ENCODE results near the gene PDE4DIP. TPM values are rescaled to one million over a fixed set of nuclear protein-coding genes. Genes with fewer than 3 reads are reported as not detected.
"Not testable (repeated sequence)": the region's sequence is repeated elsewhere in the genome, so short reads cannot be mapped to it uniquely, and the experiment has no call there.

Gene PDE4DIP
- total RNA-seq, 2 experiments from 2014 or later, result 19.6 to 19.8 TPM

DNA sequence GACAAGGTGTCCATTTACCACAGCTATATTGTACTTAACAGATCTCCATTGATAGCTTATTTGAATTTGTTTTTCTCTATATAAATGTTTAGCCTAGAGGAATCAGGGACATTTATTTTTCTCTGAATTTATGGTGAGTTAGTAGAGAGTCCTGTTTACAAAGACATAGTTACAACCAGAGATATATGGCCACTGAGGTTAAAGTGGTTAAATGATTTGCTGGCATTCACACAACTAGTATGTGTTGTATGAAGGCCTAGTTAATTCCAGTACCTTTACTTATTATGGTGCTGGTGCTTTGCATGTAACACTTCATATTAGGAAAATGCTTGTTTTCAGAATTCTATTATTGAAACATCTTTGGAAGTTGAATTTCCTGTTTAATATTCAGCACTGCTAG is 6.6 kb downstream of the PDE4DIP start:
- H3K9me3 Mint-ChIP-seq; POLR2A ChIA-PET; CTCF ChIA-PET; H3K4me3 Mint-ChIP-seq; H3K4me1 Mint-ChIP-seq (ENCODE audit: low read depth); ATAC-seq; H3K36me3 Mint-ChIP-seq (ENCODE audit: low read depth); H3K27me3 Mint-ChIP-seq; H3K27ac Mint-ChIP-seq; DNase-seq; intact Hi-C loops (cut with micrococcal nuclease): not testable (repeated sequence)

DNA sequence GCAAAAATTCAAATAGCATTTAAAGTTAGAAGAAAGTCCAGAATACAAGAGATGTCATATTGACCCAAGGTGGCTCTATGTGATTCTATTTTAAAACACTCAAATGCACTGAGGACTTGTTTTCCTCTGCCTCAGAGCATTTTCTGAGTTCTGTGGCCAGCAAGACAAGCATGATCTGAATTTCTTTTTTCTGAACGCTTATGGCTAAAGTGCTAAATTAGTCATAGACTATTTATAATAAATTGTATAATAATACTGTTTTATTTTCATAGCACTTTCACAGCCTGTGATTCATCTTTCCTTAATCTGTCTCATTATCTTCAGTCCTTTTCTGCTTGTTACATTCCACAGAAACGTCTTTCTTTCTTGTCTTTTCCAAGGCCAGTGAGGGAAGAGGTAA is 7.5 kb downstream of the PDE4DIP start:
- H3K36me3 Mint-ChIP-seq (ENCODE audit: low read depth); DNase-seq; ATAC-seq; H3K9me3 Mint-ChIP-seq; H3K27ac Mint-ChIP-seq; intact Hi-C loops (cut with micrococcal nuclease); H3K4me1 Mint-ChIP-seq (ENCODE audit: low read depth); CTCF ChIA-PET; H3K4me3 Mint-ChIP-seq; POLR2A ChIA-PET; H3K27me3 Mint-ChIP-seq: not testable (repeated sequence)

DNA sequence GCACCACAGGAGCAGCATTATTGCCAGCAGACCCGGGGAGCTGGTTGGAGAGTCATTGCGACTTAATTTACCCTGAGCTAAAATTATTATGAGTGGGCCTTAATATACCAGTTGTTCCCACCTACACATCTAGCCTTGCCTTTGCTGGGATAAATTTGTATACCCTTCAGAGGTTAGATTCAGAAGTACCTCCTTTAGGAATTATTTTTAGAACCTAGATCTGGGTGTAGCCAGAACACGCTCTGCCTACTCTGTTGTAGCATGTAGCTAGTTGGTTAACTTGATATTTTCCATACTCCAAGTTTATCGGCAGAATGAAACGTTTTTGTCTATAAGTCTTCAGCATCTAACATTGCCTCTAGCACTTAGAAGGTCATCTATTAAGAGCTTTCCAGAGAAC is 9.1 kb downstream of the PDE4DIP start:
- H3K27ac Mint-ChIP-seq; H3K9me3 Mint-ChIP-seq; H3K4me1 Mint-ChIP-seq (ENCODE audit: low read depth): not testable (repeated sequence)

DNA sequence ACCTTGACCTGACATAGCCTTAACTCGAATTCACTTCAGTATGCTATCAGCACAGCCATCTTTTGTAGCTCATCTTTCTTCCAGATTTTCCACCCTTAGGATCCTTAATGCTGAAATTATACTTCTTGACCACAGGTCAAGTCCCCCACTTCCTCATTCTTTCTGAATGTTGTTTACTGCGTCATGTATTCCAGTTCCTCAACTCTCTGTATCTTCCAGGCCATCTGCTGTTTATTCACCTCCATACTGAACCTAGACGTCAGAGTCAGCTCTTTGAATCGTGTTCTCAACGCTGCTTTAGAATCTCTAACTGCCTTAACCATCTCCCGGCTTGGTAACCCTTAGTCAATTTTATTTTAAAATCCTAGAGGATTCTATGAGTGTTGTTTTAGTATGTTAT is 9.8 kb downstream of the PDE4DIP start:
- H3K27me3 Mint-ChIP-seq; POLR2A ChIA-PET; intact Hi-C loops (cut with micrococcal nuclease); H3K36me3 Mint-ChIP-seq (ENCODE audit: low read depth); CTCF ChIA-PET; H3K4me1 Mint-ChIP-seq (ENCODE audit: low read depth); DNase-seq; H3K9me3 Mint-ChIP-seq; H3K27ac Mint-ChIP-seq; ATAC-seq; H3K4me3 Mint-ChIP-seq: not testable (repeated sequence)

More for the DNA sequence above, 9.1 kb downstream of the PDE4DIP start:
- ATAC-seq; H3K4me3 Mint-ChIP-seq; intact Hi-C loops (cut with micrococcal nuclease); CTCF ChIA-PET; H3K36me3 Mint-ChIP-seq (ENCODE audit: low read depth); DNase-seq; POLR2A ChIA-PET; H3K27me3 Mint-ChIP-seq: not testable (repeated sequence)

DNA sequence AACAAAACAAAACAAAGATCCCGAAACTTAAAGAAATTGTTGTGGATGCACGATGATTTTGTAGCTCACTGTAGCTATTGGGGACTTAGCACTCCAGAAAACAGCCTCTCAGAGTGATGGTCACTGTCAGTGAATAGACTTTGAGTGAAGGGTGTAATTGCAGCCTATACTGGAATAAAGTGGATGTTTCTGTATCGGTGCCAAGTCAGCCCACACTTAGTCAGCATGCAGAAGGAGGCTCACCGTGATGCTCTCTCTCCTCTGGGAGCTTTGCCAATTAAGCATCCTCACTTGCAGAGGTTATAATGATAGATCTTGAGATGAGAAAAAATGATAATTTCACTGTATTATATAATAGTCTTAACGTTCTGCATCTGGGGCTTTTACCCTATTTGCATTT is 11.1 kb downstream of the PDE4DIP start:
- POLR2A ChIA-PET; CTCF ChIA-PET; H3K27ac Mint-ChIP-seq; H3K4me3 Mint-ChIP-seq; ATAC-seq; intact Hi-C loops (cut with micrococcal nuclease); H3K27me3 Mint-ChIP-seq; H3K36me3 Mint-ChIP-seq (ENCODE audit: low read depth); H3K4me1 Mint-ChIP-seq (ENCODE audit: low read depth); H3K9me3 Mint-ChIP-seq; DNase-seq: not testable (repeated sequence)

DNA sequence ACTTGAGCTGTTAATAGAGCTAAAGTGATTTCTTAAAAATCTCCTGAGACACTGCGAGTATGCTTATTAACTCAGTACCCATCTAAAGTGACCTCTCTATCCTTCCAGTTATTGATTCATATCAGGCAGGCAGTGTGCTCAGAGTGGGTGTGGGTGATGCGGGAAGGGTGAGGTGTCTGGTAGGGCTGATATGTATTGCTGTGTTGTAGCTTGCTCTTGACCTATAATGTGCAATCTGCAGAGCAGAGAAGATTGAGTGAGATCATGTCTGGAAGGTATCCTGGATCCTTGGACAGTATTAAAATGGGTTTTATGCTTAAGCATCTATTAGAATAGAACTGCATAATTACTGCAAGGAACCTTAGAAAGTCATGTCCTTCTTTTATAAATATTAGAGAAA is 15.8 kb downstream of the PDE4DIP start:
- not testable (repeated sequence) for H3K4me3 Mint-ChIP-seq

DNA sequence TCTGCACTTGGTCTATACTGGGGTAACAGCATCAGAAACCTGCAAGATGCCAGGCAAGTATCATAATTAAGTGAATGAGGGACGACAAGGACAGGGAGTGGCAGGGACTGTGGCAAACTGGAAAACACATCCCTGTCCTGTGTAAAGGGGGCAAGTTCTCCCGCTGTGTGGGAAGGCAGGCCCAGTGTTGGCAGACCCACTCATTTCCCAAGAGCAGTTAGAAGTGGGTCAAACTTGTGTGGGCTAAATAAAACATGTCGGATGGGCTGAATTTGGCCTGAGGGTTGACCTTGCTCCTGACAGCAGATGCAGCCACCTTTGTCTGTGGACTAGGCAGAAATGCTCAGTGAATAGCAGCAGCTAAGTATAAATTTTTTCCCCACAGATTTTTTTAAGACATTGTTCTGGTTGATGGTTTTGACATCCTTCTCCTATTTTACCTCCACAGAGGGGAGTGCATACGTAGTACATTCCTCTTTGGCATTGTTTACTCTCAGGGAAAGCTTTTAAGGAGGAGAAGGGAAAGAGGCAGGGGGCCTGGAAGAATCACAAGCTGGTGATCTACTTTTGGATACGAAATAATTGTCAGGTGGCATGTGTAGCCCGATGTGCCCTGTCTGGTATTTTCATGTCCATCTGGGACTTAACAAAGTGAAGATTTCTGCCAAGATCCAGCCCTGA is 16.5 kb downstream of the PDE4DIP start:
- not testable (repeated sequence) for H3K27ac Mint-ChIP-seq

More for the DNA sequence above, 15.8 kb downstream of the PDE4DIP start:
- H3K36me3 Mint-ChIP-seq (ENCODE audit: low read depth); H3K27me3 Mint-ChIP-seq; DNase-seq; H3K9me3 Mint-ChIP-seq; POLR2A ChIA-PET; intact Hi-C loops (cut with micrococcal nuclease); H3K27ac Mint-ChIP-seq; ATAC-seq; H3K4me1 Mint-ChIP-seq (ENCODE audit: low read depth); CTCF ChIA-PET: not testable (repeated sequence)

DNA sequence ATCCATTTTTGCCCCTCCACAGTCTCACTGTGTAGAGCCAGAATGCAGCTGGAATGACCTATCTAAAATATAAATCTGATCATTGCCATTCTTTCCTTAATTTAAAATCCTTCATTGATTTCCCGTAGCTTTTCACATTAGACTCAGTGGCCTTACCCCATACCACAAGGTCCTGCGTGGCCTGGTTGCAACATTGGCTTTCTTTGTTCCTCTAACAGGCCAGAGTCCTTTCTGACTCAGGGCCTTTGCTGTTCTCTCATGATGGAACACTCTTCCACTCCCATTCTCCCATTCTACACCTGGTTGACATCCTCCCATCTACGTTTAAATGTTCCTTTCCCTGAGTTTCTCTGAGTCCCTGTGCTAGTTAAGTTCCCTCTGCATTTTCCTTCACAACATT is 18.4 kb downstream of the PDE4DIP start:
- POLR2A ChIA-PET; H3K36me3 Mint-ChIP-seq (ENCODE audit: low read depth); ATAC-seq; intact Hi-C loops (cut with micrococcal nuclease); H3K27ac Mint-ChIP-seq; DNase-seq; H3K4me1 Mint-ChIP-seq (ENCODE audit: low read depth); H3K4me3 Mint-ChIP-seq; H3K27me3 Mint-ChIP-seq; H3K9me3 Mint-ChIP-seq; CTCF ChIA-PET: not testable (repeated sequence)

More for the DNA sequence above, 16.5 kb downstream of the PDE4DIP start:
- H3K9me3 Mint-ChIP-seq; H3K27me3 Mint-ChIP-seq; CTCF ChIA-PET; H3K4me1 Mint-ChIP-seq (ENCODE audit: low read depth); ATAC-seq; DNase-seq; intact Hi-C loops (cut with micrococcal nuclease); H3K4me3 Mint-ChIP-seq; POLR2A ChIA-PET; H3K36me3 Mint-ChIP-seq (ENCODE audit: low read depth): not testable (repeated sequence)

DNA sequence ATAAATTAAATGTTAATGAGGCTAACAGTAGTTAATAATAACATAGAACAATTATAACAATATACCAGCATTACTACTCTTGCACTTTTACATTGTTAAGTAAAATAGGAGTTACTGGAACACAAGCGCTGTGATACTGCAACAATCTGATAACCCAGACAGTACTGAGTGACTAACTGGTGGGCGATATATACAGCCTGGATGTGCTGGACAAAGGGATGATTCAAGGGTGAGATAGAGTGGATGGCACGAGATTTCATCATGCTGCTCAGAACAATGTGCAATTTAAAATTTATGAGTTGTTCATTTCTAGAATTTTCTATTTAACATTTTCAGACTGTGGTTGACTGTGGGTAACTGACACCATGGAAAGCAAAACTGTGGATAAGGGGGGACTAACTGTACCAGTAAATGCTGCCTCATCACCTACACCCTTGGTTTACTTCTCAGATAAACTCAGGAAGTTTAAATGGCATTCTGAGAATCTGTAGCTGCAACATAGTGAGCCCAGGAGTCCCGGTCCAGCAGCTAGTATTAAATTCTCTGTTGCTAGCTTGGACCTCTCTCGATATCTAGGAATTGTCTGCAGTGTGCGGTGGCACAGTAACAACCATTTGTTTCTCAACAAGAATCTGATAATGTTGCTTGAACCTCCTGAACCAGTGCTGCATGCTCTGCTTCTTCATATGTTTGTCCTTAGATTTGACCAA is 24.9 kb downstream of the PDE4DIP start:
- H3K4me3 Mint-ChIP-seq; H3K9me3 Mint-ChIP-seq; intact Hi-C loops (cut with micrococcal nuclease); H3K4me1 Mint-ChIP-seq (ENCODE audit: low read depth); H3K36me3 Mint-ChIP-seq (ENCODE audit: low read depth); DNase-seq; CTCF ChIA-PET; H3K27me3 Mint-ChIP-seq; POLR2A ChIA-PET; H3K27ac Mint-ChIP-seq: not testable (repeated sequence)
- peak; percentile 79 for ATAC-seq

DNA sequence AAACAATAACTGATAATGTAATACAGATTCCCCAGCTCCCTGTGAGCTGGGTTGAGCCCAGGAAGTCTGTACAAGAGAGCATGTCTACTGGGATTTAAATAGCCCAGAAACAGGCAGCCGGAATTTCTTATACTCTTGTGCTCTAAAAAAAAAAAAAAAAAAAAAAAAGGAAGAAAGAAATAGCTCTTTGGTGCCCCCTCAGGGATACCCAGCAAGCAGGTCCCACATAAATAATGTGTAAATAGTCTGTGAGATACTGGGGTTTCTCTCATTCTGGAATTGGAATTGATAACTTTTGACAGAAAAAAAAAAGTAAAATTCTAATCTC is 25.4 kb downstream of the PDE4DIP start:
- POLR2A ChIA-PET; ATAC-seq; H3K36me3 Mint-ChIP-seq (ENCODE audit: low read depth); H3K4me3 Mint-ChIP-seq; intact Hi-C loops (cut with micrococcal nuclease); H3K9me3 Mint-ChIP-seq; H3K27me3 Mint-ChIP-seq; H3K4me1 Mint-ChIP-seq (ENCODE audit: low read depth); DNase-seq; CTCF ChIA-PET; H3K27ac Mint-ChIP-seq: not testable (repeated sequence)

DNA sequence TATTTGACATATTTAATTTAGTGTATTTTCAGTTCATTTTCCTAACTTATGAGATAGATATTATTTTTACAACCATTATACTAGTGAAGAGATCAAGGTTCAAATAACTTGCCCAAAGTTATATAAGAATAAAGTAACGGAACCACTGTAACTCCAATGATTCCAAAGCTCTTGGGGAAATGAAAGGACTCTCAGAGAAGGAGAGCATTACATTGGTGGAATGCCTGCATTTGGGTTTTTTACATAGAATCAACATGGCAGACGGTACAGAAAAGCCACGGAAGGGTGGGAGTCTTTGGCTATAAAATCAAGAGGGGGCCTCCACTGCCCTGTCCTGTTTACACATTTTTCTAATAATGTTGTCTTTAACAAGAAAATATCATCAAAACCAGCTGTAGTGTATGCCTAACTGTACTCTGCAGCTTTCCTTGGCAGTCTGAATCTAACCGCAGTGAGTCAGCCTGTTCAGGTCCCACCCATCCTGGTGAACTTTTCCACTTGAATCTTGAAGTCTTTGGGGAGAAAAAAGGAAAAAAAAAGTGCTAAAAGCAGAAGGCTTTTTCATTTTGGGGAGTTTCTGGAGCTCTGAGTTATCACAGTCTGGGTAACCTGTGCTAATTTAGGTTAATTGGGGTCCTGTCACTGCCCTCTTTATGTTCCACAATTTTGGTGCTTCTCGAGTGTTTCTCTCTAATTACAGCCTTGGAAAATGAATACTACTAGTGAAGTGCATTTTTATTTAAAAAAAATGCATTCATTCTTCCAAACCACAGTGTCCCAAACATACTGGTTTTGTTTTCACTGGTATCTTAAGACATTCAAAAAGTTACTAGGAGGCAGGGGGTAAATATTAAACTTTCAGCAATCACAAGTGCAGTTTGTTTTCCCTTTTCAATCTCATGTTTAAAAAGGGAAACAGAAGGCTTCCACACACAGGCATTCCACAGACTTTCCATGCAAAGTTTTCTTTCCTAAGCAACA is 30.5 kb downstream of the PDE4DIP start:
- CTCF ChIA-PET; H3K27me3 Mint-ChIP-seq; DNase-seq; intact Hi-C loops (cut with micrococcal nuclease); H3K4me3 Mint-ChIP-seq; ATAC-seq; H3K4me1 Mint-ChIP-seq (ENCODE audit: low read depth); H3K27ac Mint-ChIP-seq; POLR2A ChIA-PET; H3K9me3 Mint-ChIP-seq; H3K36me3 Mint-ChIP-seq (ENCODE audit: low read depth): not testable (repeated sequence)
